T-helper 9 cell (primary cell): ENCODE measurements around the gene TWIST2.

Experiments used
- DNase-seq: peaks from one replicate; pipeline ENCODE4 v3.0.0-alpha.2; 2020

TWIST2 gene

DNA sequence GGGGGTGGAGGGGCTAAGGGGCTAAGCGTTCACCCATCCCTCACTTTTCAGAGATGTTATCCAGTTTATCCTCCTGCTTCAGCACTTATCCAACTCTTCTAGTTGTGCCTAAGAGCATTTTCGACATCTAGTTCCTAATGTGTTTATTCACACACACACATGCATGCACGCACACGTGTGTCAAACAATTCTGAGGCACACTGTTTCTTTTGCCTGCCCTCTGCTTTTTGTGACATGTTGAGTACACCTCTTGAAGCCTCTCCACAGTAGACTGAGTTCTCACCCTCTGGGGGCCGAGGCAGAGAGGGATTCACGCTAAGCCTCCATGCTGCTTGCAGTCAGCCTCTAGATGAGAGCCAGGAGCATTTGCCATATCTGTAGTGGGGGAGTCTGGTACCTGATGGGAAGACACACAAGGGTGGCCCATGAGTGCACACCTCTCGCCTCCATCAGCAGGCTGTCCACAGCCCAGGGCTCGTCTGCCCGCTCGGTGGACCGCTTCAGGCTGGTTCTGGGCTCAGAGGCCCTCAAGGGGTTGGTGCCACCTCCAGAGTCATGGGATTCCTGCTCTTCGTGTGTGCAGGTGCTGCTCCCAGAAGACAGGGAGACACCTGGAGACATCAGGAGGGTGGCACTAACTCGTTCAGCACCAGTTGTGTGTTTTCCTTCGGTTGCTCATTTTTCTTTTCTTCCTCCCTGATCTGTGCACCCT, 11.9 kb downstream of the TWIST2 start:
- no peak for DNase-seq

GRCh38 chr2:238861013-238861730, 13.3 kb downstream of the TWIST2 start:
- no peak for DNase-seq

- DNase-seq = no peak
These were observed 14.0 kb downstream of the TWIST2 start for GRCh38 chr2:238861766-238862315.

DNA sequence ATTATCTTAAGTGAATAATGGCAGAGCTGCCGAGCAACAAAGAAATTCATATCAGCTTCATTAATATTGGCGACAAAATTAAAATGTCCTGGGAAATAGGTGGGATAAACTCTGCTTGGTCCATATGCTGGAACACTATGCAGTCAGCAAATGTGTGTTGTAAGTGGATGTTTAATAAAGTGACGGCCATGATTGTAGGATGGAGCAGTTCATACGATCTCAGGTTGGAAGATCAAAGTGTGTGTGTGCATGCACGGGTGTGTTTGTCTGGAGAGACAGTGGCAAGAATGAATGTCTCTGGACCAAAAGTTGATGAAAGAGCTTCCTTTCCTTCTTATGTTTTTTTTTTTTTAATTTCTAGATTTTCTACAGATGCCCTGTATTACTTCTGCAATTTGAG, 14.8 kb downstream of the TWIST2 start:
- DNase-seq = no peak

DNA sequence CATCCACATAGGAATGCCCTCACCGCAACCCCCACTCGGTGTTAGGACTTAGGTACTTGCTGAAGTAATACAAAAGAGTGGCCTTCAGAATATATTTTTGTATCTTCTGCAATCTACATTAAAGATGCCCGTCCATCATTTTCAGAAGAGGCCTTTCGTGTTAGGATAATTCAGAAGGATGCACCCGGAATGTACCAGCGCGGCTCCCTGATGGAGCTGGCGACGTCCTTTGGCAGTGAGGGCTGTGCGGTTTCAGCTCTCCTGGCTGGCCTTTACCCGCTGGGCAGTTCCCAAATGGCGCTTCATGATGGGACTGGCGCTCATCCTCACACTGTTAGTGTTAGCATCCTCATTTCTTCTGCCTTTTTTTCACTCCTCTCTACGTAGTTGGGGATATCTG, 15.3 kb downstream of the TWIST2 start:
- no peak for DNase-seq

DNA sequence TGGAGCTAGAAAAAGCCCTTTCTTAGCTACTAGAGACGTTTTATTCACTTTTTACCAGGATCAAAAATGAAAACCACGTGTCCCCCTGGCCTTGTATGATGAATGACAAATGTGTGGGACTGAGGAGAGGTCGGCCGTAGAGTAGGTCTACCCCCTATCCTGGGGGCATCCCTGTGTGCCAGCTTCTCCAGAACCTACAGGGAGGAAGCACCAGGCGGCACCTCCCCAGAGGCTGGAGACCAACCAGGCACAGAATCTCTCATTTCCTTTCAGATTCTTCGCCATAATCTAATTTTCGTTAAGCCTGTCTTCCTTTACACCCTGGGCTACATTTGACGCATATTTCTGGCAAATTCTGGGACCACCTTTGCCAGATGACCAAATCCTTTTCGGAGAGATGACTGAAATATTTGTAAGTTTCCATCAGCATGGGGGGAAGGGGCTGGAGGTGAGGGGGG, 15.9 kb downstream of the TWIST2 start:
- no peak for DNase-seq

DNA sequence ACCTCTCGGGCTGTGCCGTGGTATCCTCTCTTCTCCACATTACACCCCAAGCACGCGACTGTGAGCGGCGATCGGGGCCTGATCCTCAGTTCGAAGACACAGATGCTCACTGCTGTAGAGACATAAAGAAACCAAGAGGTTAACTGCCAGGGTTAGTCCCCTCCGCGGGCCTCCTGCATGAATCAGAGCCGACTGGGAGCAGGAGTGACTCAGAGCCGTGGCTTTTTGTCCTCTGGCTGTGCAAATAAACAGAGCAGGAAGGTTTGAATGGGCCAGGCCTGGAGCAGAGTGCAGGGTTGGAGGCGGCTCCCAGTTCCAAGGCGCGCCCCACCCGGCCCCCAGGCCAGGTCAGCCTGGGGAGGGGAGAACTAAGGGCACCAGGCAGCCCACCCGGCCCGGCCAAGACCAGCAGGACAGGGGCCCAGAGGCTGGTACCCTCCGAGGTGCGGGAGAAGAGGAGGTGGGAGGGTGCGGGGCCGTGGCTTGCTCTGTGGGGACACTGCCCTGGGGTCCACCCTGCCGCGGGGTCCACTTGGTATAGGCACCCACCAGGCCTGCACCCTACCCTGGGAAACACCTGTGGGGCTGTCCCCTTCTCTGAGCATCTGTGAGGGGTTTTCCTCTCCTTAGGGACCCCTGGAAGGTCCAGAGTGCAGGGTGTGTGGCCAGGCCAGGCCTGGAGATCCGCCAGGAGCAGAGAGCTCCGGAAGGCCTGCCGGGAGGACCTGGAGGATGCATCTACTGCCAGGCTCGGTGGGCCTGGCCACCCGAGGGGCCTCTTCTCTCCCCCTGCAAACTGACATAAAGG, 16.5 kb downstream of the TWIST2 start:
- DNase-seq = no peak

GRCh38 chr2:238865015-238865719, 17.3 kb downstream of the TWIST2 start:
- DNase-seq = no peak

DNA sequence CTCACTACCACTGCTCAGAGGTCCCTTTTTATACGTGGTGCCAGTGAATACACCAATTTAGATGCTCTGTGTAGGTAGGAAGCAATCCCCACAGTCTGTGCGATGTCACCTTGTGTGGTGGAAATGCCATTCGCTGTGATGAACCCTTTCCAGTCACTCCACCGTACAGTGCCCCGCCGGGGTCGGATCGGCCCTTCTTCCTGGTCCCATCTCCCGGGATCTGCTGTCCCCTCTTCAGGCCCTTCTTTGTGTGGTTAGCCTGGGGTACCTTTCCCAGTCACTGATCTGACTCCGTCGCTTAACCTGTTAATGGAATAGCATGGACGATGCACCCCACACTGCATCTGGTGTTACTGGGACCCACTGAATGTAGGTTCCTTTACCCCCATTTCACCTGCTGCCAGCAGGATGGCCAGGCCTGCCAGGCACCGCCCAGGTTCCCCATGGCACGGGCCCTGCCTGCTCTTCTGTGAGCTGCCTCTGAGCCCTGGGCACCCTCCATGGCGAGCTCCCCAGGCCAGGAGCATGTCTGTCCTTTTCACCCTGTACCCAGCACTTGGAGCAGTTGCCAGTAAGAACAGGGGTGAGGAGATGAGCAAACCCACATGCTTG, 18.0 kb downstream of the TWIST2 start:
- no peak for DNase-seq

GRCh38 chr2:238866656-238867277, 18.9 kb downstream of the TWIST2 start:
- no peak for DNase-seq

DNA sequence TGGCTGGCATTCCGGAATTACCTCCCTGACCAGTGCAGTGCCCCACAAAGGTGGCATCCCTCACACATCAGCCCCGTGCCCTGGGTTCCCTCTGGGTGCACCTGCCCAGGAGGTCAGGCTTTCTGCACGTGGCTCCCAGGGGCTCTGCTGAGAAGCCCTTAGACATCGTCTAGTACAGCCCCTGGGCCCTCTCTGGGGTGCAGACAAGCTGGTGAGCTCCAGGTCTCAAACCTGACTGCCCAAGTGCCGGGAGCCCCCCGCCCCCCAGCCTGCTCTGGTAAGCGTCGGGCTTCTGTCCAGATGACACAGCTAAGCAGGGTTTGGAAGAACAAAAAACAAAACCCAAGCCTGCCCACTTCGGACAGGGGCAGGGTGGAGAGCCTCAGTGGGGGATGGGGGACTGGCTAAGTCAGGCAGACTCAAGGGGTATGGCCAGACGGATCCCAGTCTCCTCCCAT, 20.2 kb downstream of the TWIST2 start:
- no peak for DNase-seq

DNA sequence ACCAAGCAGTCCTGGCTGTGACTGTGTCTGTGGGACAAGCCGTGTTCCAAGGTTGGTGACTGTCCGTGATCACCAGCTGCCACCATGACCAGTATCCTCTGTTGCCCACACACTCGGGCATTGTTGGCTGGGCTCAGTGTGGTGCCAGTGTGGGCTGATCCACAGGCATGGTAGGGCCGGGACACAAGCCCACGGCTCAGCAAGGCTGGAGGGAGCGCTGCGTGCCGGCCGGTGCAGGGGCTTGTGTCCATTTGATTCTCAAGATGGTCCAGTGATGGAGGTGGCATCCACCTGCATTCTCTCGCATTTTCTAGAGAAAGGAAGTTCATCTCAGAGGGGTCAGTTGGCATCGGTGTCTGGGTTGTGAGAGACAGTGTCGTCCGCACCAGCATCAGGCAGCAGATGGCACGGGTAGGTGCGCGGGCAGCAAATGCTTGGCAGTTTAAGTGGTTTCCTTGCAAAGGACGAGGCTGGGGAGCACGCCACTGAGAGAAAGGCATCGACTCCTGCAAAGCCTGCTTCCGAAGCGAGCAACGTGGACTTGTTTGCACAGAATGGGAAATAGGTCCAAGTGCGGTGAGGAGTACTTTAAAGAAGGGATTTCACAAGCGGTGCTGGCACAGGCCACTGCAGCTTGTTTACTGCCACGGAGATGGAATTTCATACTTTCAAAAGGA, 20.9 kb downstream of the TWIST2 start:
- no peak for DNase-seq

DNA sequence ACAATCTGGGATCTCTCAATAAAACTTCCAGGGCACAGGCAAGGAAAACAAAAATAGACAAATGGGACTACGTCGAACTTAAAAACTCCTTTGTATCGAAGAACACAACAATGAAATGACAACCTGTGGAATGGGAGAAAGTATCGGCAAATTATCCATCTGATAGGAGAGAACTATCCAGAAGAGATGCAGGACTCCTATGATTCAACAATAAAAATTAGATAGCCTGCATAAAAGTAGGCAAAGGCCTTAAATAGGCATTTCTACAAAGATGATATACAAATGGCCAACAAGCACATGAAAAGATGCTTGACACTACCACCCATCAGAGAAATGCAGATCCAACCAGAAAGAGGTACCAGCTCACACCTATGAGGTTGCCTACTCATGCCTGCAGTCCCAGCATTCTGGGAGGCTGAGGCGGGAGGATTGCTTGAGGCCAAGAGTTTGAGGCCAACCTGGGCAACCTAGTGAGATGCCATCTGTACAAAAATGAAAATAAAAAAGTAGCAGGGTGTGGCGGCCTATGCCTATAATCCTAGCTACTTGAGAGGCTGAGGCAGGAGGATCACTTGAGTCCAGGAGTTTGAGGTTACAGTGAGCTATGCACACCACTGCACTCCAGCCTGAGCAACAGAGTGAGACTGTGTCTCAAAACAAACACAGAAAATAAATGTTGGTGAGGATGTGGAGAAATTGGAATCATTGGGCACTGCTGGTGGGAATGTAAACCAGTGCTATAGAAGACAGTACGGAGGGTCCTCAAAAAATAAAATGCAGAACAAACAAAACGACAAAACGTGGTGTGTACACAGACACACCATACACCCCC, 21.6 kb downstream of the TWIST2 start:
- no peak for DNase-seq

- no peak for DNase-seq
These were observed 22.4 kb downstream of the TWIST2 start for GRCh38 chr2:238870261-238870660.

DNA sequence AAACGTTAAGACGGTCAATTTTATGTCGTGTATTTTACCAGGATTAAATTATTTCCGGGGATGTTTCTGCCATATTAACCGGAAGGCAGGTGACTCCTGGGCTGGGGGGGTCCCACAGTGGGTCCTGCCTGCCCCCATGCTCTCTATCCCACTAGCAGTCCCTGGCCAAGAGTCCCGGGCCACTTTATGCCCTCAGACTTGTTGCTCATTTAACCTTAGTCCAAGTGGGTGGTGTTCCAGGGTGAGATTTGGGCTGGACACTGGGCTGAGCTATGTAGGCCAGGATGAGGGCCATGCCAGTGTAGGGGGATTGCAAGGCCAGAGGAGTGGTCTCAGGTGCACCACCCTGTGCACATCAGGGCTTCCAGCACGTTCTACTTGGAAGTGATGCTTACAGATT, 24.1 kb downstream of the TWIST2 start:
- DNase-seq = no peak

- DNase-seq = no peak
These were observed 24.9 kb downstream of the TWIST2 start for GRCh38 chr2:238872628-238873380.

GRCh38 chr2:238873381-238873801, 25.5 kb downstream of the TWIST2 start:
- DNase-seq = no peak

DNA sequence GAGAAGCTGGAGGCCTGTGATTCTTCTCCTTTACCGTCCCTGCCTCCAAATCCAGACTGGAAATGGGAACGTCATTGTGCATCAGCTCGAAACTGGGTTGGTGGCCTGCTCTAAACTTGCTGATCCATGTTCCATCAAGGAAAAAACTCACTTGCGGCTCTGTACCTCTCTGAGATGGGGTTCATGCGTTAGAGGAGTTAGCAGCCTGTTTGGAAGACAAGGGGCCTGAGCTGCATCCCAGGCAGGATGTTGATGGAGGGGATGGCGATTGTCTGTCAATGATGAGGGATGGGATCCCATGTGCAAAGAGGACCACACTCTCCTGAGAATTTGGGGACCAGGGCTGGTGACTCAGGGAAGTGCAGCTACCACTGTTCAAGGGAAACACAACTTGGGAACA, 26.0 kb downstream of the TWIST2 start:
- no peak for DNase-seq
